ENCODE measurements around the gene CMSS1.

CMSS1 gene

DNA sequence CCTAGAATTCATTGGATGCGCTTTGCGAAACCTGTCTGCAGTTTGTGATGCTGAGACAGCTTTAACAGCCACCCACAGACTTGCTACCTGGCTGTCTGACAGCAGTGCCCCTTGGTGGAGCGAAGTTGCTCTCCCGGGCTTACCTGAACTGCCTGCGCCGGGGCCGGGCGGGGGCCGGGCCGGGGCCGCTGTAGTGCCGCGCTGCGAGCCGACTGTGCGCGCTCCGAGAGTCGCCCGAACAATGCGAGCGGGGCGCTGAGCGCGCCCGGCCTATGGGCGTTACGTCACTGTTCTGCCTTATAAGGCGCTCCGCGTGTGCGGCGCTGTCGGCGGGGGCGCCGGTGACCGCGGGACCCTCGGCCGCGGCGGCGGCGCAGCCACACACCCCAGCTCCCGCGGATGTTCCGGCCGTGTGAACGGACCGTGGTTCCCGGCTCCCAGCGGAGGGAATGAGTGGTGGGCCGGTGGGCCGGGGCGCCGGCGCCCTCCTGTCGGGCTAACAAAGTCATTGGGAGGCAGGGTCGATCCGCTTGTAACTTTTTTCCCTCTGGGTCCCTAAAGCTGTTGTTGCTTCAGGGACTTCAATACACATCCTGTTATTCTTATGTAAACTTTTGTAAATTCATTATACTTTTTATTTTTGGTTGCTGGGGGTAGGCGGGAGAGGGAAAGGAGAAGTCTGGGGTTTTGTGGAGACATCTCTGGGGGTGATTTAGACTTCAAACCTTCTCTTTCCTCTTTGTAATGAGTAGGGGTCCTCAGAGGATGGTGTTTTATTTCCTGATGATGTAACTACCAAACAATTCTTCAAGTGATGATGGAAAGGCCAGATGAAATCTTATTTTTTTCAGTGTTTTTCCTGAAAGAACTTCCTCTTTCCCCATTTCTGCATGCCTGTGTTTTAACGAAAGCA lies 58.5 kb downstream of the CMSS1 start:
- FAIRE-seq: no peak

DNA sequence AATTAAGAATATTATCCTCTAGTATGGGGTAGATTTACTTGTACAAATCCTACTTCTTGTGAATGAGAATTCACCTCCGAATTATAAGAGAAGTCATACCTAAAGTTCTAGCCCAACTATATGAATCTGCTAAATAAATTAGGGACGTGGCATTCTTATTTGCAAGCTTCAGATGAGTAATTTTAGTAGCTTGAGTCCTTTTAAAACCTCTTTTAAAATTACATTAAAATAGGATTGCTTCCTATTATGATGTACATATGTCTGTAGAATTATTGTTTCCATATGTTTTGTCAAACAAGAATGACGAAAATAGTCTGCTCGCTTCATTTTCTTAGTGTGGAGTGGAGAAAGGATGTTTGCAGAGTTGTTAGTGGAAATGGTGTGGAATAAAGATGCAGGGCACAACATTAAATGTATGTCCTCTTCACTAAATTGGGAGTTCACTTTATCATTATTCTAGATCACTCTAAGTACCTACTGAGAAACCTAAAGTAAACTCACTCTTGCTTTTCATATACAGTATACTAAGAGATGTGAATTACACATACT lies 59.4 kb downstream of the CMSS1 start:
- no peak for FAIRE-seq

DNA sequence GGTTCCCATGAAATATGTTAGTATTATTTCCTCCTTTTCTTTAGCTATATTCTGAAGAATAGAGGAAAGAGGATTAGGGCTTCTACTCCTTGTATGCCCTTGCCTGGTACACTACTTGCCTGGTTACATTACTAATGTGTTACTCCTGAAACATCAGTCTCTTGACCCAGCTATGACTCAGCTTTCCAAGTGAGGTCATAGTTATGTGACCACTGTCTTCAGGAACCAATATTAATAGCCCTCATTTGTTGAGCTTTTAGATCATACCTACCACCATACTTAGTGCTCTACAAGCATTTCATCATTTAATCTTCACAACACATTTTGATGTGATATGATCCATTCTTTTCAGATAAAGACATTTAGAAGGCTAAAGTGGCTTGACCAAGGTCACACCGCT lies 60.3 kb downstream of the CMSS1 start:
- no peak for FAIRE-seq

DNA sequence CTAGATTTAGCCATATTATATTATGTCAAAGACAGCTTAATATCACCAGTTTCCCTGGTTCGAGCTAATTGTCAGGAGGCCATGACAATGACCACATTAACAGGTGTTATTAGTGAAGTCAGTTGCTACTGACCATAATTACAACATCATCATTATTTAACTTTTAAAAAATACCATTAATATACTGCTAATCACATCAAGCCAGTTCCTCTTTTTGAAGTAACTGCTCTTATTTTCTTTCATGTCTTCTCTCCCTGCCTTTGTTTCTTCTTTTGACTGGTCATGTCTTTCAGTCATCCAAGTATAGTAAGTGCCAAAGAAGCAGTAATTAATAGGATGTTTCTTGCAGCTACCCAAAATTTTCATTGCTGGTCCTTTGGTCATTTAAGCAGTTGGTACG lies 61.6 kb downstream of the CMSS1 start:
- no peak for FAIRE-seq

DNA sequence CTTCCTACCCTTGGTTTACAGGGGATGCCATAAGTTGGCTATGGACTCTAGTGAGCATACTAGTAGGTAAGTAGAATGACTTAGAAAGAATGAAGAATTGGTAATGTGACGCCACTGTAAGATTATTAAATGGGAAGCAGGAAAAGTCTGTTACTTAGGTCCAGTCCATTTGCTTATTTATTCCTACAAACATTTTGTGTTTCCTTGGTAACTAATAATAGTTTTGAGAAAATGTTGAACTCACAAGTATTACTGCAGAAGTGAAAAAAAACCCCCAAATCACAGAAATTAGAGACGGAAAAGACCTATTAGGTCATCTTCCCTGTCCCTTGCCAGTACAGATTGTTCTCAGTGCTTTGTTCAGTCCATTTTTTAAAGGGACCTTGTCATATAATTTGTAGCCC lies 63.5 kb downstream of the CMSS1 start:
- no peak for FAIRE-seq

DNA sequence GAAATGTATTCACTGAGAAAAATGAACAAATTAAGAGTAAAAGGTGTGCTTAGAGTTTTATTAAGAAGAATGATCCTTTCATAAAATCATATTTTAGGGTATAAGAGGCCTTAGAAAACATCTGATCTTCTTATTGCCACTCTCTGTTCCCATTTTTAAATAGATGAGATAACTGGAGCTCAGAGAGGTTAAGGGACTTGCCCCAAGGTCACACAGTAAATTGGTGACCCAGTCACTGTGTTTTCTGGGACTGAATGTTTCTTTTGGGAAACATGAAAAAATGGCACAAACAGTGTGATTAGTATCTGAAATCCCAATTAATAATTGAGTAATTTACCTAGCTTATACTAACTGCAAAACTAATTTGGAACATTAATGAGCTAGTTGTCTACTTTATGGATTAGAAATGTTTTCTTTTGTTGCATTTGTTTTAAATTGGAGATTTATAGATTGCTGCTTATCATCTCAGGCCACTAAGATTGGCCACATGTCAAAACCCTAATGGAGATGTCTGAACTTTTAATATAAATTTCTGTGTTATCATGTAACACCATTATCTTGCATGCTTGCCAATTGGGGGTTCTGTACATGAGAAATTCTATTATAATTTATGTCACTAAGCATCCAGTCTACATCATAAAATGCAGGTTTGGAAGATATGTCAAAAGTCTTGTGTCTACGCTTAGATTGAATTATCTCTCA lies 64.9 kb downstream of the CMSS1 start:
- FAIRE-seq: no peak

DNA sequence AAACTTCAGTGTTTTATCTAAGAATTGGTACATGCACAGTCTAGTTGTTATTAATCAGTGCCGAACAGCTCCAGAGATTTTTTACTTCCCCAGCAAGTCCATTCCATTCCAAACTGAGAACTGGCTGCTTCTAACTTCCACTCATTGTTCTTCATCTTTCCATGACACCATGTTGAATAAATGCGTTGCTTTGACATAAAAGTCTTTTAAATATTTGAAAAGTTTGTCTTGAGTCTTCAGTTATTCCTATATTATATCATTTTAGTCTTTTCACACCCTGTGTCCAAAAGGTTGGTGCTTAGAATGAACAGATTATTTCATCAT lies 65.4 kb downstream of the CMSS1 start:
- FAIRE-seq: no peak

DNA sequence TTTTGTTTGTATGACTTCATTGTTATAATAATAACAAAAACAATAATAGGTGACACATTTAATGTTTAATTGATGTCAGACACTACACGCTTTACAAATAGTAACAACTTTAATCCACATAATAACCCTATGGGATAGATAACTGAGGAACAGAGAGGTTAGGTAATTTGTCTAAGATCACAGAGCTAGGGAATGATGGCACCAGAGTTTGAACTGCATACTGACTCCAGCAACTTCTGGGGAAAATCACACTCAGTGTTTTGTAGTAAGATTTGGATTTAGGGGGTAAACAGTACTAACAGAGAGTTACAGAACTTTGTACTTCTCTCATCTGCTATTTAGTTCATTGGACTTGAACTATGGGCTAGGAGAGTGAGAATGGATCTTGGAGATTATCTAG lies 66.0 kb downstream of the CMSS1 start:
- no peak for FAIRE-seq

DNA sequence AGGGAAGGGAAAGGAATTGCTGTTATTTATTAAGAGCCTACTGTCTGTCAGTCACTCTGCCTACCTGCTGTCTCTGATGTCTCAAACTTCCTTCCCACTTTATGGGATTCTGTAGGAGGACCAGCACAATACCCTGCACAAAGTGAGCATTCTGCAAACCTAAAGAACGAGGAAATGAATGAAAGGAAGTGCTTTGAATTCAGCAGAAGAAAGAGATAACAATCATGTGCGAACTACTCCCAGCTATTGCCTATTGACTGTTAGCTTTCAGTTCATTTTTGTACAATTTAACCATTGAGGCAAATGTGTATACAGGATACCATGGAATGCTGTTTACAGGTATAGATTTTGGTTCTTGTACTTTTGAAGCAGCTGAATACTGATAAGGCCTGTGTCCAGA lies 66.8 kb downstream of the CMSS1 start:
- no peak for FAIRE-seq

DNA sequence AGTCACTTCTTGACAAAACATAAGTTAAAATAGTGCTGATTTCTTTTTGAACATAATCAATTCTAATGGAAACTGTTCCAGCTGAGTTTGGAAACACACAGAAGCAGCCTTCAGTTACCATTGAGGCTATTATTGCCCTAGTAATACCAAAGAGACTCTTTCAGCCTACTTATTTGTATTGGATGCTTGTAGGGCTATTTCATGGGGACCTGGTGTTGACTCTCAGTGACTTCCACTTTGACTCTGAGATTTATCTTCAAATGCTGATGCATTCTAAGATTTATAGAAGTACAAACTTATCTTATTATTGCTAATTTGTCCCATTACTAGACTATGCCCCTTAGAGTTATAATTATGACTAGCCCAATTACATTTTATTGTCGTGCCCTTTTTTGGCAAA lies 67.4 kb downstream of the CMSS1 start:
- FAIRE-seq: no peak

DNA sequence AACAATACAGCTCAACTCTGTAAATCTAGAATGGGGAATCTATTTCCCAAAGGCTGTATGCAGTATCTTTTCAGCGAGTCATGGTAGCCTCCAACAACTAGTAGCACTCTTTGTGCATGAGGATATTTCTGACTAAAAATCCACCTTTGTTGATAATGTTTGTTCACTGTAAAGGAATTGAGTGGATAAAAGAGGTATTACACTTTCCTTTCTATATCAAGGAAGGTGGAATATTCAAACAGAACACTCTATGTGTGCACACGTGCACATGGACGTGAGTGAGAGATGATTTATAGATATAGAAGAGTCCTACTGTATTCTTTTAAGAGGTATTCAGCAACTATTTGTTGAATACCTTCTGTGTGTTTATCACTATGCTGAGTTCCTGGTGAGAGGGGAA lies 68.2 kb downstream of the CMSS1 start:
- FAIRE-seq: no peak

DNA sequence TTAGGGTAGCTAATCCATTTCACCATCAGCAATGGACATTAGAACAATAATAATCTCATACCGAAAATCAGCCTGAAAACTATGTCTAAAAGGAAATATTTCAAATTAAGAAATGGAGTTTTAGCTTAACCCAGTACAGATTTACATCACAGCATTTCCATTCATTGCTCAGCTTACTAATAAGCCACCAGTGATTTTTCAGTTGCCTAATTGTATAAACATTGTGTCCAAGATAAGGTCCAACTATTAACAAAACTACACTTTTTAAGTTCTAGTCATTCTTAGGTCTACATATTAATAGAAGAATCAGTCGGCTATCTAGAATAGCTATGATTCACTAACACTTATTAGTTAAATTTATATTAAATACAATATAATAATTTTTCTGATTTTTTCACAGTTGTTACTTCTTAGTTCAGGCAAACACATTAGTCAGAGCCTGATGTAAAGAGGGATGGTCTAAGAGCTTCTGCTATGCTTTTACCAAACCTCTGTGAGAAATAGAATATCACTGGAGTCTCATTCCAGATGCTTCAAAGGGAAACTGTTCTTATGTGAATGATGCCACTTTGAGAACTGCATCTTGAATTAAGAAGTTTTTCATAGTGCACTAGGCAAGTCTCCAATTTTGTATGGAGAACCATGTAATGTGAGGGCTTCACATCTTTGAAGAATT lies 74.1 kb downstream of the CMSS1 start:
- no peak for FAIRE-seq

DNA sequence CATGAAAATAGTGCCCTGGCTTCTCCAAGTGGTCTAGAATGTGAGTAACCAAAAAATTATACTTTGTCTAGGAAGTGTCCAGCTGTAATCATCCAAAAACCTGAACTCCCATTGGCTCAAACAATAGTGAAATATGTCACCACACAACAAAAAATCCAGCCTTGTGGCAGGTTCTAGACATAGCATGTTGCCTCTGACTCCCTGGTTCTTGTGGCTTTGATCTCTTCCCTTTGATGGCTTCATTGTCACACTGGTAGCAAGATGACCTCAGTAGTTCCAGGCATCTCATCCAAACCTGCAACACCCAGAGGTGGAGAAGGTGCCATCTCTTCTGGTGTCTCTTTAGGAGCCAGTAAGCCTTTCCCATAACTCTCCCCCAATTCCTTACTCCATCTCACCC lies 74.7 kb downstream of the CMSS1 start:
- no peak for FAIRE-seq

DNA sequence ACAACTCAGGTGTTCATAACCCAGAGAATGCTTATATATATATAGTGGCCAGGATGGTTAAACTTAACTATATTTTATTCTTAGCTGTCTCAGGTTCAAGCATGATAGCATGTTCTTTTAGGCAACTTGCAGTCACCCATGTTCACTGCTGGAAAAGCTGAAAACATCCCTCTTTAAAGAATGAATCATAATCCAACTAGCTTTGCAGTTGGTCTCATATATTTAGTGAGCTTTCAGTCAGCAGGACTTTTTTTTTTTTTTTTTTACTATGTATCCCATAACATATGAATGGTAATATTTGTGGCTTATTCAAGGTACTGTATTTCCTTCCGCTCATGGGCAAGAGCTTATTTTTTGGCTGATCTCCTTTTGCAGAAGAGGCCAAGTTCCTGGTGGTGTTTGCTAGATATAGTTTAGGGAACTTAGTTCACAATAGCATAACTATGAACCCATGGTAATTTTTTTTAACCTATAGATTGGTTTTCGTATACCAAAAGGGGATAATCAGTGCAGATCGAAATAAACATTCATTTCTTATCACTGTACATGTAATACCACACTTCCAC lies 77.6 kb downstream of the CMSS1 start:
- FAIRE-seq: no peak

DNA sequence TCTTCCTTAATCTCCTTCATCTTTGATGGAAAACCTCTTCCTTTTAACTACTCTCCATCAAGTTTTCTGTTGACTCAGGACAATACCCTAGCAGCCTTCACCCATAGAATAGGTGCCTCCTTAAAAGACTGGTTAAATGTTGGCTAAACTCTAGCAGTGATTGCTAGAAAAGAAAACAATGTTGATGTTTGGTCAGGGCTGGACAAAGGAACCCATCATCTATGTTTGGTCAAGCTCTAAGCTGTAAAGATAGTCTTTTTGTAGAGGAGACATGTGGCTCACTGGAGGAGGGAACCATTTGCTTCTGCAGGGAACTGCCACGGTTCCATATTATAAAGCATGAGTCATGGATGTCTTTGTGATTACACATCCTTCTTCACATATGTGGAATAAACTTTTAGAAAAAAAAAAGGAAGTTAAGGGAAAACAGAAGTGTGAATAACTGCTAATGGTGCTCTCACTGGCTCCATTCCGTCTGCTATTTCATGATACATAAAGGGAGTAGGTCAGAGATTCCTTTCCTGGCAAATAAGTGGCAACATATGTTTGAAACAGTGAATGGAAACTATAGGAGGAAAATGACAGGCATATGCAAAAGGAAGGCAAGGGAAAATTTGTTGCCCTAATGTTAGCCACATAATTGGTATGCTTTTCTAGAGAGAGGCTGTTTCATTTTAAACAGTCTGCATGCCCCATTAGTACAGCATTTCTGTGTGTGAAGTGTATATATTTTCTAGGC lies 78.2 kb downstream of the CMSS1 start:
- FAIRE-seq: no peak

DNA sequence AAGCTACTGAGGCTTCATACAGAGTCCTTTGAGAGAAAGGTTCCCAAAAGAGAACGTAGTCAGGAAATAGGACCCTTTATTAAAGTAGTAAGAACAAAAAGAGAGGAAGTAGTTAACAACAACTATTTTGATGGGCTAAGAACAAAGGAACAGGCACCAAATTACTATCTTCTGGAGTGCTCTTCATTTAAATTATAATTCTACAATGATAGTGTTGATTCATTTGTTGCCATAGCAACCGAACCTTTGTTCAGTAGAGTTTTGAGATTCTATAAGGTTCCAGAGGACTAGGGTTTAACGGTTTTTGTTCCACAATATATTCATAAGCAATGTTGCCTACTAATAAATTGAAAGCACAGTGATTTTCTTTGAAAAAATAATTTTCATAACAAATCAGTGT lies 78.8 kb downstream of the CMSS1 start:
- no peak for FAIRE-seq

DNA sequence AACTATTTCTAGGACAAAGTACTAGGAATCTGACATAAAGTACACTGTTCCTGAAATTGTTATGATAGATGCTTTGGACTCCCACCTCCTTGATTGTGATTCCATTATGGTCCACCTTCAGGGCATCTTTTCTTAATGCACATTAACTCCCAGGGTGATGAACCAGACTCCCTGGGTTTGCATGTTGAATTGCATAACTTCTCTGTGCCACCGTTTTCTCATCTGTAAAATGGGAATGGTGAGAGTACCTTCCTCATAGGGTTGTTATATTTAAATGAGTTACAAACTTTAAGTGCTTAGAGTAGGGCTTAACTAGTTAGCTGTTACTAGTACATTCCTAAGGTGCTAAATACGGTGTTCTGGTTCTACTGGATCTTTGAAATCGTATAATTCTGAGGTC lies 81.9 kb downstream of the CMSS1 start:
- no peak for FAIRE-seq

DNA sequence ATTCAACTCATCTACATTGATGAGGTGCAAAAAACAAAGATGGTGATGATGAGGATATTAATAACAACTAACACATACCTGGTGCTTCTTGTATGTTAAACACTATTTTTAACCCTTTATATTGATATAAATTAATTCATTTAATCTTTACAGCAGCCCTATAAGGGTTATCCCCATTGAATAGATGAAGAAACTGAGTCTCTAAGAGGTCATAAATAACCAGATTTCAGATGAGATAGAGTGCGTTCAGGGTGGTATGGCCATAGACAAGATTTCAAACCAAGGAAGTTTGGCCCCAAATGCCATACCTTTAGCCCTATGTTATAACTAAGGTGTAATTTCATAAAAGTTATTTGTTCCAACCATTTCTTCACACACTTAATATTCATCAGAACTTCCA lies 82.6 kb downstream of the CMSS1 start:
- no peak for FAIRE-seq

DNA sequence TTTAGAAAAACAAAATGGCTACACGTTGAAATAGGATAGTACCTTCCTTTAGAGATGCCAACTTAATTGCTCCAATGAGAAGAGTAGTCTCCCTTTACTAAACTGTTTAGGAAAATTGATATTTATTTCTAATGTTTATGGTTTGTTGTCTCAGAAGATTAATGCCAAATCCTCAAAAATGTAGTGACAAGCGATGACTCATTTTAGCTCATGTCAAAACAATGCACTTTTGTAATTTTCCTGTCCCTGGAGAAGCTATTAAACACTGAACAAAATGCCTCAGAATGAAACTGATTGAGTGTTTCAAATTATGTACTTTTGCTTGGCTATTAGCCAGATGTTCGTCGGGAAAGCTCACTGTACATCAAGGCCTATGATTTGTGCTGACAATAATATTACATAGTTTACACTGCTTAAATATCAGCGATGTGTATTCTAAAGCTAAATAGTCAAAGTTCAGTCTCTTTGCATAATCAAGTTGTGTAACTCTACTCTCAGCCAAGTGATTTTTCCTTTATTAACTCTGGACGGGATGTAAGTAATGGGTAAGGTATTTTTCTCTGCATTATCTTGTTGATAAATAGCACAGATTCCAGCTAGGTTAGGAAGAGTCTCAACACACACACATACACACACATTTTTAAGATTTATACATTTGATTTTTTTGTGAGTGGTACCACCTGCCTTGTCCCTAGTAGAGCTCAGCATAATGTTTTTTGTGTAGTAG lies 83.7 kb downstream of the CMSS1 start:
- FAIRE-seq: no peak

DNA sequence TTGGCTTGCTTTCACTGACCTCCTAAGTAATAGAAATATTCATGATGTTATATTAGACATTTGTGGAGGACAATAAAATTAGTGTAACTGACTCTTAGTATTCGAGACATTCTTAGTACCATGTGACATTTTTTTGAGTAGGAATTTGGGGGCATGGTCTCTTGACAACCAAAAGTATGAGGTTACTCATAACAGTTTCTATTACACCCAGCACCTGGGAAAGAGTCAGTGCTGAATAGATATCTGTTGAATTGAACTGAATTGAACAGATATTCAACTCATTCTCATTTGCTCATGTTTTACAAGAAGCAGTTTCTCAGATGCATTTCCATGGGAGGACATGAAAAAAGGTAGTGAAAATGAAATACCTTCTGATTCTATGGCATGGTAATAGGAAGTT lies 84.4 kb downstream of the CMSS1 start:
- FAIRE-seq: no peak

DNA sequence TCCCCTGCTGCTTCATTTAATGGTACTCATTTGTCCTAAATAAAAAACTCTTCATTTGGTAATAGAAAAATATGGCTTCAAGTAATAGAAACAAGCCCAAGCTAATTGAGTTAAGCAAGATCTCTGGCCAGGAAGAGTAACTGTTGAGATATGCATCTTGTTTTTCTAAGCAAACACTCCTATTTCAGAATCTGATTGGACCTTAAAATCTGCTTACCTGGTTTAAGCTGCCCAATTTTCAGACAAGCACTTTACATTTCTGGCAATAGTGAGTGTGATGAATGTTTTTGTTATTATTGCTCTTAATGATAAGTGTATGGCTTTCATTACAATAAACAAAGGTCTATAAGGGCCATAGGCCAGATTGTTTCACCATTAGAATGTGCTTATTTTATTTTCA lies 86.2 kb downstream of the CMSS1 start:
- FAIRE-seq: no peak

DNA sequence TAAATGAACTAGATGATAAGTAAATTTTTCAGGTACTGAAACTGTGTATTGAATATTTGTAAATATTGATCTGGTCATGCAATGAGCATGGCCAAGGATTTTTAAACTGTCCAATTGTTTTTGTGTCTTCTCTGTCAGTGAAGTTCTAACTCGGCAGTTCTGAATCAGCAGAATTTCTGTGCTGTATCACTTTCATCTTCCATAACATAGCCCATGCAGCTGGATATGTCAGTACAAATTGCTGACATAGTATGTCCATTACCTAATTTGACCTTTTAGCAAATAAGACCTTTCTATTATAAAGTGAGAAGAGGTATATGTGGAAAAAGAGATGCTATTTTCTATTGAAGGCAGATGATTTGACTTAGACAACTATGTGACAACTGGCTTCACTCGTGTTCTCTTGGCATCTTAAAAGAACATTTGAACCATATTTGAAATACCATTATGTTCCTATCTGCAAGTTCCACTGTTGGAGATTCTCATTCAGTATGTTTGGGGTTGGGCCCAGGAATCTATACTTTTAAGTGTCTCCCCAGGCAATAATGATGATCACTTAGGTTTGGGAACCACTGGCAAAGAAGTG lies 90.4 kb downstream of the CMSS1 start:
- FAIRE-seq: no peak
